Stomach smooth muscle (tissue), 2 donors: ENCODE results near the gene LBP.

Source experiments
- H3K27ac ChIP-seq: one replicate; pipeline ENCODE4 v1.7.0; 2013; ENCODE audit warnings: mild to moderate bottlenecking, low read length, inconsistent platforms
- H3K27me3 ChIP-seq, 2 donors: one replicate each; pipeline ENCODE4 v1.7.0; 2013; ENCODE audit warnings: low read length in 2 of 2; ENCODE audit not compliant: insufficient read depth in 2 of 2, control insufficient read depth in 1 of 2
- H3K36me3 ChIP-seq, 2 donors: one replicate each; pipeline ENCODE4 v1.7.0; 2013; ENCODE audit warnings: low read length in 2 of 2; ENCODE audit not compliant: control insufficient read depth in 2 of 2, insufficient read depth in 2 of 2
- H3K4me1 ChIP-seq: one replicate; pipeline ENCODE4 v1.7.0; 2013; ENCODE audit warnings: low read length; ENCODE audit not compliant: control insufficient read depth, insufficient read depth
- H3K4me3 ChIP-seq, 2 donors: one replicate each; pipeline ENCODE4 v1.7.0; 2013; ENCODE audit warnings: low read length in 2 of 2
- H3K9ac ChIP-seq, 2 donors: one replicate each; pipeline ENCODE4 v1.7.0; 2013; ENCODE audit warnings: low read length in 2 of 2, mild to moderate bottlenecking in 1 of 2
- H3K9me3 ChIP-seq, 2 donors: one replicate each; pipeline ENCODE4 v1.7.0; 2013; ENCODE audit warnings: low read length in 2 of 2; ENCODE audit not compliant: control insufficient read depth in 2 of 2
- donor health status: healthy.
- donor health status: Pancreatic carcinoma.

LBP gene

GRCh38 chr20:38320221-38320620 is 26.1 kb upstream of the LBP start:
- no peak overlapping the region for H3K4me3 ChIP-seq
- H3K9ac ChIP-seq: no peak overlapping the region
- no peaks in the 10 kb centered on the region for H3K9me3 ChIP-seq
- H3K27me3 ChIP-seq: peaks cover 5 to 14% of the 10 kb centered on the region in 2 donors
- no peak overlapping the region for H3K27ac ChIP-seq
- H3K4me1 ChIP-seq: no peaks in the 10 kb centered on the region
- H3K36me3 ChIP-seq: no peaks in the 10 kb centered on the region

GRCh38 chr20:38321959-38322598 is 24.2 kb upstream of the LBP start:
- H3K27me3 ChIP-seq: peaks cover 7 to 12% of the 10 kb centered on the region in 2 donors
- H3K27ac ChIP-seq: no peak overlapping the region
- H3K36me3 ChIP-seq: no peaks in the 10 kb centered on the region
- no peak overlapping the region for H3K9ac ChIP-seq
- H3K9me3 ChIP-seq: no peaks in the 10 kb centered on the region
- H3K4me1 ChIP-seq: no peaks in the 10 kb centered on the region
- H3K4me3 ChIP-seq: no peak overlapping the region

- H3K9ac ChIP-seq: no peak overlapping the region
- H3K4me1 ChIP-seq: no peaks in the 10 kb centered on the region
- no peaks in the 10 kb centered on the region for H3K36me3 ChIP-seq
- peaks cover 7 to 10% of the 10 kb centered on the region in 2 donors for H3K27me3 ChIP-seq
- H3K4me3 ChIP-seq: no peak overlapping the region
- H3K27ac ChIP-seq: no peak overlapping the region
- no peaks in the 10 kb centered on the region for H3K9me3 ChIP-seq
These were observed 22.1 kb upstream of the LBP start for GRCh38 chr20:38324159-38324558.

GRCh38 chr20:38325167-38325566 is 21.1 kb upstream of the LBP start:
- Histone ChIP-seq H3K36me3 (no peaks in the 10 kb centered on the region), H3K27me3 (peaks cover 5 to 8% of the 10 kb centered on the region in 2 donors), H3K4me1 (no peaks in the 10 kb centered on the region), H3K27ac (no peak overlapping the region), H3K9me3 (no peaks in the 10 kb centered on the region), H3K4me3 (no peak overlapping the region), H3K9ac (no peak overlapping the region)

- H3K27me3 ChIP-seq: peaks cover 10 to 11% of the 10 kb centered on the region in 2 donors
- no peaks in the 10 kb centered on the region for H3K4me1 ChIP-seq
- no peak overlapping the region for H3K27ac ChIP-seq
- no peak overlapping the region for H3K4me3 ChIP-seq
- no peaks in the 10 kb centered on the region for H3K36me3 ChIP-seq
- H3K9me3 ChIP-seq: no peaks in the 10 kb centered on the region
- no peak overlapping the region for H3K9ac ChIP-seq
These were observed 20.4 kb upstream of the LBP start for GRCh38 chr20:38325905-38326304.

- H3K9me3 ChIP-seq: no peaks in the 10 kb centered on the region
- H3K4me1 ChIP-seq: no peaks in the 10 kb centered on the region
- H3K27me3 ChIP-seq: peaks cover 8 to 15% of the 10 kb centered on the region in 2 donors
- no peak overlapping the region for H3K27ac ChIP-seq
- no peaks in the 10 kb centered on the region for H3K36me3 ChIP-seq
- H3K4me3 ChIP-seq: no peak overlapping the region
- H3K9ac ChIP-seq: no peak overlapping the region
These were observed 20.0 kb upstream of the LBP start for GRCh38 chr20:38326309-38326708.

GRCh38 chr20:38330638-38331037 is 15.6 kb upstream of the LBP start:
- Histone ChIP-seq H3K4me3 (no peak overlapping the region), H3K4me1 (no peaks in the 10 kb centered on the region), H3K27ac (no peak overlapping the region), H3K9me3 (no peaks in the 10 kb centered on the region), H3K9ac (no peak overlapping the region), H3K36me3 (no peaks in the 10 kb centered on the region), H3K27me3 (peaks cover 6 to 12% of the 10 kb centered on the region in 2 donors)

- no peaks in the 10 kb centered on the region for H3K36me3 ChIP-seq
- no peak overlapping the region for H3K27ac ChIP-seq
- H3K4me3 ChIP-seq: no peak overlapping the region
- H3K4me1 ChIP-seq: no peaks in the 10 kb centered on the region
- H3K27me3 ChIP-seq: peaks cover 10 to 13% of the 10 kb centered on the region in 2 donors
- H3K9ac ChIP-seq: no peak overlapping the region
- no peaks in the 10 kb centered on the region for H3K9me3 ChIP-seq
These were observed 15.0 kb upstream of the LBP start for GRCh38 chr20:38331245-38331644.

GRCh38 chr20:38331814-38332213 is 14.5 kb upstream of the LBP start:
- peaks cover 10 to 16% of the 10 kb centered on the region in 2 donors for H3K27me3 ChIP-seq
- H3K36me3 ChIP-seq: no peaks in the 10 kb centered on the region
- no peaks in the 10 kb centered on the region for H3K9me3 ChIP-seq
- no peak overlapping the region for H3K27ac ChIP-seq
- H3K4me3 ChIP-seq: no peak overlapping the region
- no peaks in the 10 kb centered on the region for H3K4me1 ChIP-seq
- H3K9ac ChIP-seq: no peak overlapping the region

GRCh38 chr20:38334016-38334415 is 12.3 kb upstream of the LBP start:
- Histone ChIP-seq H3K27me3 (peaks cover 15 to 24% of the 10 kb centered on the region in 2 donors), H3K4me3 (no peak overlapping the region), H3K27ac (no peak overlapping the region), H3K9me3 (peaks cover 3 to 8% of the 10 kb centered on the region in 2 donors), H3K9ac (no peak overlapping the region), H3K4me1 (no peaks in the 10 kb centered on the region), H3K36me3 (no peaks in the 10 kb centered on the region)

GRCh38 chr20:38336726-38337125 is 9.6 kb upstream of the LBP start:
- peaks cover 3 to 8% of the 10 kb centered on the region in 2 donors for H3K9me3 ChIP-seq
- H3K9ac ChIP-seq: no peak overlapping the region
- H3K36me3 ChIP-seq: no peaks in the 10 kb centered on the region
- H3K27me3 ChIP-seq: peaks cover 11 to 14% of the 10 kb centered on the region in 2 donors
- H3K4me1 ChIP-seq: no peaks in the 10 kb centered on the region
- H3K27ac ChIP-seq: no peak overlapping the region
- no peak overlapping the region for H3K4me3 ChIP-seq
